WERI-Rb-1 (cell line): ENCODE measurements around the gene WFS1.

Source experiments
- DNase-seq: peaks from one replicate; pipeline ENCODE4 v3.0.0-alpha.2; 2020
- H3K27ac ChIP-seq: fragments of 250-450 bp; sonication (Bioruptor Pico); 2 replicates; pipeline ENCODE4 v1.5.1; 2020; ENCODE audit warnings: mild to moderate bottlenecking, moderate library complexity
- H3K27me3 ChIP-seq: fragments of 250-450 bp; sonication (Bioruptor Pico); 2 replicates; pipeline ENCODE4 v1.5.1; 2021; ENCODE audit warnings: mild to moderate bottlenecking, low read depth, moderate library complexity; ENCODE audit not compliant: insufficient read depth, severe bottlenecking
- H3K36me3 ChIP-seq: fragments of 250-450 bp; sonication (Bioruptor Pico); 2 replicates; pipeline ENCODE4 v1.5.1; 2020; ENCODE audit warnings: mild to moderate bottlenecking, moderate library complexity
- H3K4me3 ChIP-seq: 2 replicates; pipeline ENCODE4 v1.5.1; 2011; ENCODE audit warnings: low read depth, mild to moderate bottlenecking, control low read depth, low read length
- H3K9me3 ChIP-seq: fragments of 250-450 bp; sonication (Bioruptor Pico); 2 replicates; pipeline ENCODE4 v1.5.1; 2021; ENCODE audit warnings: mild to moderate bottlenecking, moderate library complexity; ENCODE audit not compliant: severe bottlenecking
- TF ChIP-seq, protein P1 (sequence below): IDR thresholded peaks from 2 replicates; pipeline ENCODE4 v1.5.1; 2011; ENCODE audit warnings: low read depth, mild to moderate bottlenecking, control low read depth, inconsistent platforms, low read length

WFS1 gene

DNA sequence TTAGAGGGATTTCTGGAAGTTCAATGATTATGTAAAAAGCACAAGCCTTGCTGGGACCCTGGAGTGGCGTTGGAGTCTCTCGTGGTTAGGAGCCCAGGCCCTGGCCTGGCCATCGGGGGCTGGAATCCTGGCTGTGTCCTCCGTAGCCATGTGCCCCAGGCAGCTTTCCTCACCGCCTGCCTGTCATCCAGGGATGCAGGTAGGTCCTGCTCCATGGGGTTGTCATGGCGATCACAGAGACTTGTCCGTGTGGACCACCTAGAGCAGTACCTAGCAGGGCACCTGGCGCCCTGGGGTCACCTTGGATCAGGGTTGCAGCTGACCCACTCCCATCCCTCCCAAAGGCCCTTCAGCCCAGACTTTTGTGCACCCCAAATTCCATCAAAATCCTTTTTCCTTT, 30.2 kb upstream of the WFS1 start:
- no peak overlapping the region for H3K27ac ChIP-seq
- no peak for DNase-seq

DNA sequence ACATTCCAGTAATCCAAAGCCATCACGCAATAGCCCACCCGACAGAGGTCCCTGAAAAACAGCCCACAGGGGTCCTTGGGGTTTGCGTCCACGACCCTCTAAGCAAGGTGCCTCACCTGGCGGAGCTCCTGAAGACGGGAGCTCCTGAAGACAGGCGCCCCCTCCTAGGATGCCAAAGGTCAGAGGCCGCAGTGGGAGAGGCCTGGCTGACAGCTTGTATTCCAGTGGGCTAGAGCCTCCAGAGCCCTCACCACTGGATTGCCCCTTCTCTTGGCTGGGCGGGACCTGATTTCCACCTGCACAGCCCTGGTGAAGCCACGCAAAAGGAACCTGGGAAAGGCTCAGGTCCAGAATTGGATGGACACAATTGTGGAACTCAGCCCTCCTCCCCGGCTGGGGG, 29.7 kb upstream of the WFS1 start:
- H3K27ac ChIP-seq, result no peak overlapping the region
- DNase-seq, result no peak
- H3K9me3 ChIP-seq, result peaks cover 5% of the 10 kb centered on the region
- TF ChIP-seq, protein P1, sequence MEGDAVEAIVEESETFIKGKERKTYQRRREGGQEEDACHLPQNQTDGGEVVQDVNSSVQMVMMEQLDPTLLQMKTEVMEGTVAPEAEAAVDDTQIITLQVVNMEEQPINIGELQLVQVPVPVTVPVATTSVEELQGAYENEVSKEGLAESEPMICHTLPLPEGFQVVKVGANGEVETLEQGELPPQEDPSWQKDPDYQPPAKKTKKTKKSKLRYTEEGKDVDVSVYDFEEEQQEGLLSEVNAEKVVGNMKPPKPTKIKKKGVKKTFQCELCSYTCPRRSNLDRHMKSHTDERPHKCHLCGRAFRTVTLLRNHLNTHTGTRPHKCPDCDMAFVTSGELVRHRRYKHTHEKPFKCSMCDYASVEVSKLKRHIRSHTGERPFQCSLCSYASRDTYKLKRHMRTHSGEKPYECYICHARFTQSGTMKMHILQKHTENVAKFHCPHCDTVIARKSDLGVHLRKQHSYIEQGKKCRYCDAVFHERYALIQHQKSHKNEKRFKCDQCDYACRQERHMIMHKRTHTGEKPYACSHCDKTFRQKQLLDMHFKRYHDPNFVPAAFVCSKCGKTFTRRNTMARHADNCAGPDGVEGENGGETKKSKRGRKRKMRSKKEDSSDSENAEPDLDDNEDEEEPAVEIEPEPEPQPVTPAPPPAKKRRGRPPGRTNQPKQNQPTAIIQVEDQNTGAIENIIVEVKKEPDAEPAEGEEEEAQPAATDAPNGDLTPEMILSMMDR, result no peak
- H3K4me3 ChIP-seq, result no peak overlapping the region
- H3K36me3 ChIP-seq, result no peaks in the 10 kb centered on the region
- H3K27me3 ChIP-seq, result no peaks in the 10 kb centered on the region

More for the DNA sequence above, 30.2 kb upstream of the WFS1 start:
- TF ChIP-seq, protein P1, result no peak
- H3K27me3 ChIP-seq, result no peaks in the 10 kb centered on the region
- no peaks in the 10 kb centered on the region for H3K36me3 ChIP-seq
- no peak overlapping the region for H3K4me3 ChIP-seq
- peaks cover 5% of the 10 kb centered on the region for H3K9me3 ChIP-seq

DNA sequence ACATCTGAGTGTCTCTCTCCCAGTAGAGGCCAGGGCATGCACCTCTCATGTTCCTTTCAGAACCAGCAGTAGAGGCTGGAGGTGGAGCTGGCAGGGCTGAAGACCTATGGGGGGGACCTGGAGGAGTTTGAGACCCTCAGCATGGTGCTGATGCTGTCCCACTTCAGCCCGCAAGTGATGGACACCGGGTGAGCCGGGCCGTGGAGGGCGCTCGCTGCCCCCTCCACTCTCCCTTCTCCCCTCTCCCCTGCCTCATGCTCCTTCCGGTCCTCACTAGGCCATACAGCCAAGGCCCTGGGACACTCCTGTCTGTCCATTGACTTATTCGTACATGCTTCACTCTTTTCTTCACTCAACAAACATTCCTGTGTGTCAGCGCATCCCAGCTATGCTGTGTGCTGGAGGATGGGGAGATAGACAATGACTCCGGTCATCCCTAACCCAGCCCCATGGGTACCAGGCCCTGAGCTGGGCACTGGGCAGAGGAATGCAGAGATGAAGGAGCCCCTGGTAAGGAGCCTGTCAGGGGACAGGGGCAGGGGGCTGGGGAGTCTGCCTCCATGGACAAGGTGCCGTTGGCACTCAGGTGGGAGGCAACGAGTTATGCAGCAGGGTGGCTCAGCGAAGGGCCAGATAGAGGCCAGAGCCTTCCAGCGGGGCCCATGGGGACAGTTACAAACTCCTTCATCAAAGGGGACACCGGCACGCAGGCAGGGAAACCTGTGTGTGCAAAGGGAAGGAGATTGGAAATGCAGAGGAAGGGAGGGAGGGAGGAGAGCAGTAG, 28.4 kb upstream of the WFS1 start:
- Histone ChIP-seq H3K36me3 (no peaks in the 10 kb centered on the region), H3K27me3 (no peaks in the 10 kb centered on the region), H3K9me3 (peaks cover 5% of the 10 kb centered on the region), H3K4me3 (no peak overlapping the region), H3K27ac (no peak overlapping the region)
- DNase-seq, result no peak
- TF ChIP-seq, protein P1, result no peak

DNA sequence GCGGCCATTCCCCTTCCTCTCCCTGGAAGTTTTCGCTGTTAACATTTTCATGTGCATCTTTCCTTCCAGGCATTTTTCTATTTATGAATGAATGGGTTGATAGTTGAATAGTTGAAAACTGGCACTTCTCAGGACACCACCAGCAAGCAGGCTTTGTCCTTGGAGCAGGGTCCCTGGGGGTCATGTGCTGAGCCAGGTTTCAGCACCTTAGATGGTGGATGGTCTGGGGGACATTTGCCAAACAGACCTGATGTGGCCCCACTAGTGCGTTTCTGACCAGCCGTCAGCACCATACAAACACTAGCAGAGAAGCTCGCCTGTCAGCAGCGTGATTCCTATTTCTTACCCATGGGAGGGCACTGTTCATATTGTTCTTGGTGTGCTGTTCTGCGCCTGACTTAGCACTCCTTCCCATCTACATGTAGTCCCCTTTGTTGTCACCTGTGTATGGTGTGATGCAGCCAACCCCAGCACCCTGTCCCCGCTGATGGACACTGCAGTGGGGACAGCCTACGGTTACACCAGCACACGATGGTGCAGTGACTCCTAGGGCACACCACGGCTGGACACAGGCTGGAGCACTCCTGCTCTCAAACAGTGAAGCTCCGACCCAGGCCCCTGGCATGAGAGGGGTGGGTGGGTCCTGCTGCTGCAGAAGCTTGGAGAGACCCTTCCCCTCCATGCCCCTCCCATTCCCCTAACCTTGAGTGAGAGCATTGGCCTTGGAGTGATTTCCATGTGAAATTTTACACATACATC, 27.2 kb upstream of the WFS1 start:
- no peak for DNase-seq
- TF ChIP-seq, protein P1, result no peak
- H3K36me3 ChIP-seq, result no peaks in the 10 kb centered on the region
- H3K27me3 ChIP-seq, result no peaks in the 10 kb centered on the region
- no peak overlapping the region for H3K4me3 ChIP-seq
- H3K9me3 ChIP-seq, result peaks cover 5% of the 10 kb centered on the region
- no peak overlapping the region for H3K27ac ChIP-seq

DNA sequence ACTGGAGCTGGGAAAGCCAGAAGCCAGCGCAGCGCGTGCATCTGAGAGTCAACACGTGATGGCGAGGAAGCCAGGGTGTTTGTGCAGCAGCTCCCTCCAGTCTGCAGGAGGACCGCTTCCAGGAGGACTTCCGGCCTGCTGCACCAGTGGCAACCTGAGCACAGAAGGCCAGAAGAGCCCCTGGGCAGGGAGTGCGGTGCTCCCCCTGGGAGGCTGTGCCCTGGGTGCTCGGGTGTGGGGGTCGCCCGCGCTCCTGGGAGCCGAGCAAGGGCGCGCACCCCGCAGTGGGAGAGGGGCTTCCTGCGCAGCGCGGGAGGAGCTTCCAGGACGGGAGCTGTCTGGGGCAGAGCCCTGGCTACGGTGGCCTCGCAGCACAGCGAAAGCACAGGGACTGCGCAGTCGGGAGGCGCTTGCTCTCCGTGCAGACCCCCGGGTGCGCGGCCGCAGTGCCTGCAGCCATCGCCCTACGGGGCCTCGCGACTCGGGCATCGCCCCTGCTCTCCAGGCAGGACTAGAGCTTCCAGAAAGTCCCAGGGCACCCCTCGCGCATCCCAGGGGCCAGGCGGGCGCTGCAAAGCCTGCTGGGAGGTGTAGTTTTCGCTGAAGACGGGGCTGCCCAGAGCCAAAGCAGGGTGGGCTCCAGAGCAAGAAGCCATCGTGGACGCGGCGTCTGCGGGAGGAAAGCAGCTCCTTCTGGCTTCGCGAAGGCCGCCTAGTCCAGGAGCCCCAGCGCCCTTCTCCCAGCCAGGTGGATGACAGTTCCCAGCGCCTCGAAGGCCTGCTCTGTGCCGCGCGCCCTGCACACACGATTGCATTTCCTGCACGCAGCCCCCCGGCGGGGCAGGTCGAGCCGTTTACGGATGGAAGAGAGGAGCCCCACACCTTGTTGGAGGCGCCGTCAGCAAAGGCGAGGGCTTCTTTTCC, 24.1 kb upstream of the WFS1 start:
- no peaks in the 10 kb centered on the region for H3K36me3 ChIP-seq
- DNase-seq, result no peak
- no peaks in the 10 kb centered on the region for H3K27me3 ChIP-seq
- H3K27ac ChIP-seq, result no peak overlapping the region
- TF ChIP-seq, protein P1, result no peak
- peaks cover 5% of the 10 kb centered on the region for H3K9me3 ChIP-seq
- no peak overlapping the region for H3K4me3 ChIP-seq
